Peyer's patch (tissue), 4 donors: Measurements from ENCODE around the gene KCNJ10.

Experiments used
- CTCF ChIP-seq, 6 experiments: fragments of 450-650 bp in 4 of 6; fragments of 200-600 bp in 2 of 6; sonication (generic) in 1 of 6; IDR thresholded peaks; one replicate each; pipeline ENCODE4 v1.5.1; 2017 to 2019; ENCODE audit warnings: antibody characterized with exemption in 6 of 6, mild to moderate bottlenecking in 3 of 6, moderate library complexity in 1 of 6
- POLR2A ChIP-seq, 2 donors: fragments of 450-650 bp; IDR thresholded peaks; one replicate each; pipeline ENCODE4 v1.5.1; 2017; ENCODE audit warnings: antibody characterized with exemption in 2 of 2, mild to moderate bottlenecking in 2 of 2, moderate library complexity in 2 of 2

DNA sequence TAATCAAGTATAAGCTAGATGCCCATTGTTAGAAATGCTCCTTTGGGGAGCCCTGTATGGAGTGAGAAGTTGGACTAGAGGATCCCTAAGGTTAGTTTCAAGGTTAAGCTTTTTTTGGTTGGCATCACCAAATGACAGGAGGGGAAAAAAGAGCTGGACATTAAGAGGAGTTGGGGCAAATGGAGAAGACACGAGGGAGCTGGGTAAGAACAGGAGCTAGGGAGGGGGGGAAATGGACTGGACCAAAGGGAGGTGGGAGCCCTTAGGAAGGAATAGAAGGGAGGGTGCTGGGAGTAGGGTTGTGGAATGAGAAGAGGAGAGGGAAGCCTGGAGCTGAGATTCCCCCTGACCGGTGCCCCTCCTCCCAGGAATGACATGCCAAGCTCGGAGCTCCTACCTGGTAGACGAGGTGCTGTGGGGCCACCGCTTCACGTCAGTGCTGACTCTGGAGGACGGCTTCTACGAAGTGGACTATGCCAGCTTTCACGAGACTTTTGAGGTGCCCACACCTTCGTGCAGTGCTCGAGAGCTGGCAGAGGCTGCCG, 17.2 kb upstream of the KCNJ10 start:
- TF ChIP-seq CTCF (IDR thresholded peaks at IDR 0.05) (no peak), POLR2A (IDR thresholded peaks at IDR 0.05) (no peak)
